Measurements from ENCODE around the gene PI4K2B. TPM values are rescaled to one million over a fixed set of nuclear protein-coding genes. Genes with fewer than 3 reads are reported as not detected.

PI4K2B gene
- total and polyA plus RNA-seq, 2 experiments from 2014 or later: 6.7 to 21.4 TPM

- peak overlapping the region; percentile 91 for H2AFZ ChIP-seq
Measured at GRCh38 chr4:25310803-25311166, 77.0 kb downstream of the PI4K2B start.

More at GRCh38 chr4:25310803-25311166, 77.0 kb downstream of the PI4K2B start:
- no peak overlapping the region for H3K27ac Mint-ChIP-seq
- H3K27me3 Mint-ChIP-seq (ENCODE audit: insufficient read depth, low read depth, poor library complexity): no peaks in the 10 kb centered on the region
- Histone ChIP-seq H3K4me3 (no peak overlapping the region), H3K4me2 (no peak overlapping the region), H3K9me2 (ENCODE audit: insufficient read depth) (peaks cover 7% of the 10 kb centered on the region; the same call in 1 of the 2 replicates), H3K36me3 (ENCODE audit: insufficient read depth) (no peaks in the 10 kb centered on the region), H3F3A (replicated peaks; ENCODE audit: low read depth) (no peaks in the 10 kb centered on the region), H4K20me1 (replicated peaks; ENCODE audit: insufficient read depth) (no peaks in the 10 kb centered on the region), H3K27ac (ENCODE audit: low read depth) (no peak overlapping the region), H3K4me1 (ENCODE audit: insufficient read depth) (no peaks in the 10 kb centered on the region), H3K27me3 (ENCODE audit: insufficient read depth) (no peaks in the 10 kb centered on the region), H3K79me2 (replicated peaks; ENCODE audit: insufficient read depth) (no peaks in the 10 kb centered on the region)
- H3K36me3 Mint-ChIP-seq (ENCODE audit: low read depth): peaks cover 3% of the 10 kb centered on the region; the same call in 1 of the 3 replicates
- peaks cover 4% of the 10 kb centered on the region; the same call in 2 of the 3 replicates for H3K9me3 Mint-ChIP-seq
- H3K4me1 Mint-ChIP-seq: peaks cover 6% of the 10 kb centered on the region; the same call in 2 of the 3 replicates
- H3K4me3 Mint-ChIP-seq: no peak overlapping the region
- ATAC-seq (no peak), DNase-seq (ENCODE audit: low spot score) (no peak)
- TF ChIP-seq EZH2phosphoT487 (IDR thresholded peaks at IDR 0.05; ENCODE audit: unreplicated experiment) (no peak), ETS1 (IDR thresholded peaks at IDR 0.05) (no peak), EZH2 (IDR thresholded peaks at IDR 0.05; ENCODE audit: low read depth, unreplicated experiment) (no peak), REST (IDR thresholded peaks at IDR 0.05; ENCODE audit: unreplicated experiment) (no peak), POLR2AphosphoS5 (IDR thresholded peaks at IDR 0.05; ENCODE audit: low read depth) (no peak), ZNF462 (CRISPR knock-in tag; IDR thresholded peaks at IDR 0.05) (no peak), CREB1 (CRISPR knock-in tag; IDR thresholded peaks at IDR 0.05; ENCODE audit: low read depth) (no peak), CTCF (conservative IDR thresholded peaks at IDR 0.05; ENCODE audit: low read depth in 2 of 2) (no peak), JUNB (IDR thresholded peaks at IDR 0.05; ENCODE audit: unreplicated experiment) (no peak), ZNF331 (CRISPR knock-in tag; IDR thresholded peaks at IDR 0.05; ENCODE audit: low read depth) (no peak), NANOG (IDR thresholded peaks at IDR 0.05; ENCODE audit: borderline replicate concordance) (no peak)
